Measurements from ENCODE around the gene ZMYM1.

DNA sequence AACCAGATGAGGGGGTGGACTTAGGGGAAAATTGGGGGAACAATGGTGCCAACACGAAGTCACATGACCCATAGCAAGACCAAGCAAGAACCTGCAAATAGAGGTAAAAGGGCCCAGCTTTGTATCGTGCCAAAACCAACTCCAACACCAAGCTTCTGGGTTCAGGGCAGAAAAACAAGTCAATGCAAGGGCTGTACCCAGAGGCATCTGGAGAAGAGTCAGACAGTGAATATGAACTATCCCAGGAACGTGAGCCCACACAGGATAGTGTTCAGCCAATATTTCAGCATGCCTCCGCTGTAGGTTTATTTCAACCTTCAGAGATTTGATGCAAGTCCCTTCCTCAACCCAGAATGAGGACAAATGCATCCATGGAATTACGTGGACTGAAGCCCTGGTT lies 32.5 kb upstream of the ZMYM1 start:
- TF ChIP-seq RARB (CRISPR knock-in tag; IDR thresholded peaks at IDR 0.05) (no peak), TCF4 (CRISPR knock-in tag; IDR thresholded peaks at IDR 0.05; ENCODE audit: borderline replicate concordance) (no peak), ARNTL (CRISPR knock-in tag; IDR thresholded peaks at IDR 0.05; ENCODE audit: borderline replicate concordance, low read depth) (no peak), CSDC2 (CRISPR knock-in tag; IDR thresholded peaks at IDR 0.05) (no peak), ZFP3 (CRISPR knock-in tag; IDR thresholded peaks at IDR 0.05) (no peak), ZC3H10 (CRISPR knock-in tag; IDR thresholded peaks at IDR 0.05) (no peak), PPARA (CRISPR knock-in tag; IDR thresholded peaks at IDR 0.05; ENCODE audit: borderline replicate concordance) (no peak), ESRRG (CRISPR knock-in tag; IDR thresholded peaks at IDR 0.05) (no peak), ZFP30 (CRISPR knock-in tag; IDR thresholded peaks at IDR 0.05) (no peak), GLIS3 (CRISPR knock-in tag; IDR thresholded peaks at IDR 0.05) (no peak), PATZ1 (CRISPR knock-in tag; IDR thresholded peaks at IDR 0.05; ENCODE audit: borderline replicate concordance) (no peak)
- TF ChIP-seq, protein P1, sequence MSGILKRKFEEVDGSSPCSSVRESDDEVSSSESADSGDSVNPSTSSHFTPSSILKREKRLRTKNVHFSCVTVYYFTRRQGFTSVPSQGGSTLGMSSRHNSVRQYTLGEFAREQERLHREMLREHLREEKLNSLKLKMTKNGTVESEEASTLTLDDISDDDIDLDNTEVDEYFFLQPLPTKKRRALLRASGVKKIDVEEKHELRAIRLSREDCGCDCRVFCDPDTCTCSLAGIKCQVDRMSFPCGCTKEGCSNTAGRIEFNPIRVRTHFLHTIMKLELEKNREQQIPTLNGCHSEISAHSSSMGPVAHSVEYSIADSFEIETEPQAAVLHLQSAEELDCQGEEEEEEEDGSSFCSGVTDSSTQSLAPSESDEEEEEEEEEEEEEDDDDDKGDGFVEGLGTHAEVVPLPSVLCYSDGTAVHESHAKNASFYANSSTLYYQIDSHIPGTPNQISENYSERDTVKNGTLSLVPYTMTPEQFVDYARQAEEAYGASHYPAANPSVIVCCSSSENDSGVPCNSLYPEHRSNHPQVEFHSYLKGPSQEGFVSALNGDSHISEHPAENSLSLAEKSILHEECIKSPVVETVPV (CRISPR knock-in tag; IDR thresholded peaks at IDR 0.05), result no peak
